Keratinocyte (primary cell): Measurements from ENCODE around the gene TJP2. TPM values are rescaled to one million over a fixed set of nuclear protein-coding genes. Genes with fewer than 3 reads are reported as not detected.

Experiments
- DNase-seq: peaks from one replicate; pipeline ENCODE4 v3.0.0-alpha.2; 2011; ENCODE audit warnings: low read depth, missing footprints, low spot score
- FAIRE-seq: peaks from 2 replicates; lab custom pipeline; 2011; peaks lifted over from hg19 to GRCh38; lab: Jason Lieb, UNC
- H2AFZ ChIP-seq: 2 replicates; pipeline ENCODE4 v1.6.0; 2012; ENCODE audit warnings: low read length, control low read depth, inconsistent platforms; ENCODE audit not compliant: control insufficient read depth
- H3K27ac ChIP-seq: 2 replicates; pipeline ENCODE4 v1.5.1; 2011; ENCODE audit warnings: low read length; ENCODE audit not compliant: control insufficient read depth, insufficient read depth
- H3K27me3 ChIP-seq: 3 replicates; pipeline ENCODE4 v1.6.0; 2011; ENCODE audit warnings: low read length; ENCODE audit not compliant: control insufficient read depth, insufficient read depth; ENCODE audit errors: extremely low read depth
- H3K36me3 ChIP-seq, 2 experiments: 2 replicates in 1 of 2; 3 replicates in 1 of 2; pipeline ENCODE4 v1.5.1; 2011; ENCODE audit warnings: low read length in 2 of 2, mild to moderate bottlenecking in 1 of 2; ENCODE audit not compliant: control insufficient read depth in 2 of 2, insufficient read depth in 2 of 2; ENCODE audit errors: extremely low read depth in 1 of 2
- H3K4me1 ChIP-seq: 3 replicates; pipeline ENCODE4 v1.5.1; 2011; ENCODE audit warnings: low read length; ENCODE audit not compliant: control insufficient read depth, insufficient read depth; ENCODE audit errors: extremely low read depth
- H3K4me2 ChIP-seq: 3 replicates; pipeline ENCODE4 v1.6.0; 2011; ENCODE audit warnings: low read depth, low read length; ENCODE audit not compliant: control insufficient read depth, insufficient read depth; ENCODE audit errors: extremely low read depth
- H3K4me3 ChIP-seq, 3 experiments: fragments of 200-600 bp in 1 of 3; sonication (generic) in 1 of 3; 2 replicates in 2 of 3; 3 replicates in 1 of 3; pipeline ENCODE4 v1.5.1; 2011 to 2016; ENCODE audit warnings: low read length in 3 of 3, mild to moderate bottlenecking in 3 of 3, control low read depth in 2 of 3, inconsistent platforms in 1 of 3, low read depth in 1 of 3, mixed read lengths in 1 of 3, mixed run types in 1 of 3, moderate library complexity in 1 of 3; ENCODE audit not compliant: control insufficient read depth in 2 of 3, insufficient read depth in 2 of 3; ENCODE audit errors: extremely low read depth in 1 of 3
- H3K79me2 ChIP-seq: 2 replicates; pipeline ENCODE4 v1.6.0; 2012; ENCODE audit warnings: low read length; ENCODE audit not compliant: control insufficient read depth, insufficient read depth
- H3K9ac ChIP-seq: 3 replicates; pipeline ENCODE4 v1.6.0; 2011; ENCODE audit warnings: low read length; ENCODE audit not compliant: control insufficient read depth, insufficient read depth; ENCODE audit errors: extremely low read depth
- H3K9me1 ChIP-seq: 3 replicates; pipeline ENCODE4 v1.6.0; 2011; ENCODE audit warnings: low read length; ENCODE audit not compliant: control insufficient read depth, insufficient read depth; ENCODE audit errors: extremely low read depth
- H3K9me3 ChIP-seq: 2 replicates; pipeline ENCODE4 v1.5.1; 2012; ENCODE audit warnings: low read depth, low read length; ENCODE audit not compliant: control insufficient read depth
- H4K20me1 ChIP-seq: 3 replicates; pipeline ENCODE4 v1.6.0; 2011; ENCODE audit warnings: low read length; ENCODE audit not compliant: control insufficient read depth, insufficient read depth; ENCODE audit errors: extremely low read depth
- EZH2 ChIP-seq: IDR thresholded peaks from one replicate; pipeline ENCODE4 v1.6.1; 2012; ENCODE audit warnings: inconsistent platforms, mild to moderate bottlenecking, low read length, moderate library complexity
- dilution Hi-C: fragments of 300-500 bp; cut with MboI; formaldehyde crosslinking; loops from one replicate; pipeline ENCODE4 v1.7.0; 2020; ENCODE audit warnings: low sequenced_read_pairs; ENCODE audit not compliant: extremely low pct_ligation_motif_present
- polyA plus RNA-seq, 5 experiments: library from polyadenylated mRNA; depleted of rRNA in 3 of 5; stranded (reverse) in 3 of 5; stranded (forward) in 1 of 5; unstranded in 1 of 5; fragments of >200 nt; gene quantifications; 1 replicate in 1 of 5; 2 replicates in 3 of 5; 3 replicates in 1 of 5; pipeline versions ENCODE4 v1.2.1 to v1.2.3, GENCODE V29; 2011 to 2012; ENCODE audit warnings: missing spikeins in 2 of 5, low read depth in 1 of 5, low replicate concordance in 1 of 5
- TF ChIP-seq, protein P1 (sequence below), 3 experiments: IDR thresholded peaks in 1 of 3; conservative IDR thresholded peaks in 1 of 3; optimal IDR thresholded peaks in 1 of 3; 2 replicates in 2 of 3; 3 replicates in 1 of 3; pipeline versions ENCODE3 to v1.5.1; 2011; ENCODE audit warnings: low read length in 3 of 3, mild to moderate bottlenecking in 3 of 3, moderate library complexity in 2 of 3, control low read depth in 1 of 3, inconsistent platforms in 1 of 3; ENCODE audit not compliant: insufficient read depth in 2 of 3; ENCODE audit errors: extremely low read depth in 1 of 3

Gene TJP2
- polyA plus RNA-seq, 1 donor (not counting 4 experiments of a cell fraction or from before 2014, with no cell fraction given), result 74.8 TPM

DNA sequence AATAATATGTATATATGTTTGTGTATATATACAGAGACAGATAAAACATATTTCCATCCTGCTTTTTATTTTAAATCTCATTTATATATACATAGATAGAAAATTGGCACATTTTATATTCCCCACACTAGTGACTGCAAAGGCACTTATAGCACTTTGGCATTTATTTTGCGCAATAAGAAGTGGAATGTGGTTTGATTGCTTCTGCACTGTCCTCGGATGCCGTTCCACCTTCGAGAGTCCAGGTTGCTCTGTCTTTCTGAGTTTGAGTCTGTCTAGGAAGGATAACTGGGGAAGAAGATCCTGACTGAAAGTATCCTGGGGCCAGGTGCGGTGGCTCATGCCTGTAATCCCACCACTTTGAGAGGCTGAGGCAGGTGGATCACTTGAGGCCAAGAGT, 84.5 kb downstream of the TJP2 start:
- FAIRE-seq, result no peak

DNA sequence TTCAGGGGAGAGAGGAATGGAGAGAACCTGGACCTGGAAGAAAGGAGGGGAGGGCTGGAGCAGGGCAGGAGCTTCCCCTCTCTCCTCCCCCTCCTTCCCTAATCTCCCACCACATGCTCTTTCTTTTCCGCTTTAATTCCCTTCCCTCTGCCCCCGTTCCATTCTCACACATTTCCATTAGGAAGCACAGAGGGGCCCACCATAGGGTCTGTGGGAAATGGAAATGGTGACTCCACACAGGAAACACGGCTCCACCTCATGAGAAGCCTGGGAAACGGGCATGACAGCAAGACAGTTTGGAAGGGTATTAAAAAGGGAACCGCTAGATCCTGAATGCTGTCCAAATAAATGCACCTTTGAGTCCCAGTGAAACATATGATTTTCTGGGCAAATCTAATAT, 86.1 kb downstream of the TJP2 start:
- Histone ChIP-seq H3K4me2 (no peak overlapping the region), H4K20me1 (no peaks in the 10 kb centered on the region), H3K9me1 (no peaks in the 10 kb centered on the region), H3K36me3 (no peaks in the 10 kb centered on the region), H3K27me3 (no peaks in the 10 kb centered on the region), H3K4me1 (no peaks in the 10 kb centered on the region), H3K4me3 (no peak overlapping the region), H3K79me2 (no peaks in the 10 kb centered on the region), H3K9me3 (no peaks in the 10 kb centered on the region), H2AFZ (no peak overlapping the region), H3K27ac (no peak overlapping the region), H3K9ac (no peak overlapping the region)
- TF ChIP-seq EZH2, result no peak
- TF ChIP-seq, protein P1, sequence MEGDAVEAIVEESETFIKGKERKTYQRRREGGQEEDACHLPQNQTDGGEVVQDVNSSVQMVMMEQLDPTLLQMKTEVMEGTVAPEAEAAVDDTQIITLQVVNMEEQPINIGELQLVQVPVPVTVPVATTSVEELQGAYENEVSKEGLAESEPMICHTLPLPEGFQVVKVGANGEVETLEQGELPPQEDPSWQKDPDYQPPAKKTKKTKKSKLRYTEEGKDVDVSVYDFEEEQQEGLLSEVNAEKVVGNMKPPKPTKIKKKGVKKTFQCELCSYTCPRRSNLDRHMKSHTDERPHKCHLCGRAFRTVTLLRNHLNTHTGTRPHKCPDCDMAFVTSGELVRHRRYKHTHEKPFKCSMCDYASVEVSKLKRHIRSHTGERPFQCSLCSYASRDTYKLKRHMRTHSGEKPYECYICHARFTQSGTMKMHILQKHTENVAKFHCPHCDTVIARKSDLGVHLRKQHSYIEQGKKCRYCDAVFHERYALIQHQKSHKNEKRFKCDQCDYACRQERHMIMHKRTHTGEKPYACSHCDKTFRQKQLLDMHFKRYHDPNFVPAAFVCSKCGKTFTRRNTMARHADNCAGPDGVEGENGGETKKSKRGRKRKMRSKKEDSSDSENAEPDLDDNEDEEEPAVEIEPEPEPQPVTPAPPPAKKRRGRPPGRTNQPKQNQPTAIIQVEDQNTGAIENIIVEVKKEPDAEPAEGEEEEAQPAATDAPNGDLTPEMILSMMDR (optimal IDR thresholded peaks at IDR 0.05 in 1 of 3, IDR thresholded peaks at IDR 0.05 in 1 of 3, conservative IDR thresholded peaks at IDR 0.05 in 1 of 3; ENCODE audit: extremely low read depth in 1 of 3, insufficient read depth in 2 of 3, low read length in 3 of 3), result no peak
- dilution Hi-C loops, result no loop called here
- FAIRE-seq (no peak), DNase-seq (no peak)

More for the DNA sequence above, 84.5 kb downstream of the TJP2 start:
- no peak overlapping the region for H3K4me2 ChIP-seq
- peaks cover 2 to 13% of the 10 kb centered on the region in 2 experiments for H3K36me3 ChIP-seq
- no peaks in the 10 kb centered on the region for H4K20me1 ChIP-seq
- no peak overlapping the region for H3K9ac ChIP-seq
- dilution Hi-C loops, result no loop called here
- H3K27me3 ChIP-seq, result no peaks in the 10 kb centered on the region
- H3K79me2 ChIP-seq, result no peaks in the 10 kb centered on the region
- H2AFZ ChIP-seq, result no peak overlapping the region
- TF ChIP-seq, protein P1 (optimal IDR thresholded peaks at IDR 0.05 in 1 of 3, IDR thresholded peaks at IDR 0.05 in 1 of 3, conservative IDR thresholded peaks at IDR 0.05 in 1 of 3; ENCODE audit: extremely low read depth in 1 of 3, insufficient read depth in 2 of 3, low read length in 3 of 3), result no peak
- TF ChIP-seq EZH2, result no peak
- no peaks in the 10 kb centered on the region for H3K4me1 ChIP-seq
- no peaks in the 10 kb centered on the region for H3K9me3 ChIP-seq
- no peak for DNase-seq
- no peak overlapping the region for H3K27ac ChIP-seq
- no peak overlapping the region for H3K4me3 ChIP-seq
- H3K9me1 ChIP-seq, result no peaks in the 10 kb centered on the region
